Neural progenitor cell (in vitro differentiated cells): Measurements from ENCODE around the gene NAT10. TPM values are rescaled to one million over a fixed set of nuclear protein-coding genes. Genes with fewer than 3 reads are reported as not detected.
"Not testable (repeated sequence)": the region's sequence is repeated elsewhere in the genome, so short reads cannot be mapped to it uniquely, and the experiment has no call there.

Experiments
- DNase-seq: peaks from one replicate; pipeline ENCODE4 v3.0.0-alpha.2; 2016; ENCODE audit warnings: low spot score
- H2AFZ ChIP-seq: fragments of 200-600 bp; sonication (generic); replicated peaks from 2 replicates; pipeline ENCODE4 v1.6.1; 2016; ENCODE audit warnings: antibody characterized with exemption
- H3F3A ChIP-seq: fragments of 200-600 bp; sonication (generic); 2 replicates; pipeline ENCODE4 v1.6.1; 2016; ENCODE audit warnings: antibody characterized with exemption, low read depth
- H3K27ac ChIP-seq: fragments of 200-600 bp; sonication (generic); 2 replicates; pipeline ENCODE4 v1.5.1; 2016; ENCODE audit warnings: mild to moderate bottlenecking
- H3K27me3 ChIP-seq: fragments of 200-600 bp; sonication (generic); 2 replicates; pipeline ENCODE4 v1.6.1; 2016; ENCODE audit warnings: mild to moderate bottlenecking, moderate library complexity
- H3K36me3 ChIP-seq: fragments of 200-600 bp; sonication (generic); 2 replicates; pipeline ENCODE4 v1.5.1; 2016
- H3K4me1 ChIP-seq: fragments of 200-600 bp; sonication (generic); 2 replicates; pipeline ENCODE4 v1.6.1; 2016; ENCODE audit warnings: mixed run types
- H3K4me2 ChIP-seq: fragments of 200-600 bp; sonication (generic); 2 replicates; pipeline ENCODE4 v1.6.1; 2016
- H3K4me3 ChIP-seq: fragments of 200-600 bp; sonication (generic); 2 replicates; pipeline ENCODE4 v1.5.1; 2016
- H3K79me2 ChIP-seq: fragments of 200-600 bp; sonication (generic); 2 replicates; pipeline ENCODE4 v1.6.1; 2016; ENCODE audit warnings: low read depth
- H3K9ac ChIP-seq: fragments of 200-600 bp; sonication (generic); 2 replicates; pipeline ENCODE4 v1.6.1; 2016
- H3K9me3 ChIP-seq: fragments of 200-600 bp; sonication (generic); 2 replicates; pipeline ENCODE4 v1.5.1; 2016; ENCODE audit warnings: low read depth
- H4K20me1 ChIP-seq: fragments of 200-600 bp; sonication (generic); 2 replicates; pipeline ENCODE4 v1.6.1; 2016; ENCODE audit warnings: low read depth
- H3K27ac Mint-ChIP-seq: 3 replicates; pipeline ENCODE4 v1.8.0; 2021; ENCODE audit warnings: mixed read lengths
- H3K27me3 Mint-ChIP-seq: 2 replicates; pipeline ENCODE4 v1.8.0; 2022; ENCODE audit warnings: low read depth, mild to moderate bottlenecking, inconsistent platforms, moderate library complexity, mixed read lengths; ENCODE audit not compliant: insufficient read depth
- H3K36me3 Mint-ChIP-seq: 3 replicates; pipeline ENCODE4 v1.8.0; 2021; ENCODE audit warnings: mixed read lengths
- H3K4me1 Mint-ChIP-seq: 3 replicates; pipeline ENCODE4 v1.8.0; 2021; ENCODE audit warnings: mixed read lengths
- H3K4me3 Mint-ChIP-seq: 3 replicates; pipeline ENCODE4 v1.8.0; 2021; ENCODE audit warnings: mild to moderate bottlenecking, moderate library complexity, mixed read lengths
- H3K9me3 Mint-ChIP-seq: 3 replicates; pipeline ENCODE4 v1.8.0; 2020; ENCODE audit warnings: mixed read lengths
- EZH2 ChIP-seq: fragments of 200-600 bp; sonication (generic); IDR thresholded peaks from 2 replicates; pipeline ENCODE4 v1.6.1; 2017; ENCODE audit warnings: antibody characterized with exemption, mild to moderate bottlenecking, moderate library complexity
- EZH2phosphoT487 ChIP-seq: fragments of 200-600 bp; sonication (generic); IDR thresholded peaks from 2 replicates; pipeline ENCODE4 v1.6.1; 2017; ENCODE audit warnings: antibody characterized with exemption
- total RNA-seq: library from RNA; depleted of rRNA; stranded (reverse); fragments of >200 nt; gene quantifications from 2 replicates; pipeline ENCODE4 v1.2.3, GENCODE V29; 2015; ENCODE audit warnings: low replicate concordance
- TF ChIP-seq, protein P1 (sequence below): fragments of 200-600 bp; sonication (generic); IDR thresholded peaks from 2 replicates; pipeline ENCODE4 v1.5.1; 2017; ENCODE audit warnings: antibody characterized with exemption, mild to moderate bottlenecking

NAT10 gene
- total RNA-seq, 1 donor from 2014 or later, result 42.9 TPM

DNA sequence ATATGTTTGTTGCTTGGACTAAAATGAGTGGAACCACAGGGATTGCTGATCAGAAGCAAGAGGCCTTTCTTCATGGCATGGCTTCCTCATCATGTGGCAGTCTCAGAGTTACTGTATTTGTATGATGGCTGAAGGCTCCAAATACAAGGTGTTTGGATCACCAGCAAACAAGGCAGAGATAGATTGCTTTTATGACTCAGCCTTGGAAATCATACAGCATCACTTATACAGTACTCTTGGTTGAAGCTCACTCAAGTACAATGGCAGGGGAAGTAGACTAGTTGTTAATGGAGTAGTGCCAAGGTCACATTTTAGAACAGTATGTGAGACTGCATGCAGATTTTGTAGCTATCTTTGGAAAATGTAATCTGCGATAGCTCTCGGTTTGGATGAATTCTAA lies 37.3 kb upstream of the NAT10 start:
- no peaks in the 10 kb centered on the region for H3K9me3 ChIP-seq
- H3K9ac ChIP-seq, result no peak overlapping the region
- no peaks in the 10 kb centered on the region for H3F3A ChIP-seq
- H3K9me3 Mint-ChIP-seq, result no peaks in the 10 kb centered on the region
- H3K4me1 Mint-ChIP-seq, result peaks cover 2% of the 10 kb centered on the region
- TF ChIP-seq, protein P1, sequence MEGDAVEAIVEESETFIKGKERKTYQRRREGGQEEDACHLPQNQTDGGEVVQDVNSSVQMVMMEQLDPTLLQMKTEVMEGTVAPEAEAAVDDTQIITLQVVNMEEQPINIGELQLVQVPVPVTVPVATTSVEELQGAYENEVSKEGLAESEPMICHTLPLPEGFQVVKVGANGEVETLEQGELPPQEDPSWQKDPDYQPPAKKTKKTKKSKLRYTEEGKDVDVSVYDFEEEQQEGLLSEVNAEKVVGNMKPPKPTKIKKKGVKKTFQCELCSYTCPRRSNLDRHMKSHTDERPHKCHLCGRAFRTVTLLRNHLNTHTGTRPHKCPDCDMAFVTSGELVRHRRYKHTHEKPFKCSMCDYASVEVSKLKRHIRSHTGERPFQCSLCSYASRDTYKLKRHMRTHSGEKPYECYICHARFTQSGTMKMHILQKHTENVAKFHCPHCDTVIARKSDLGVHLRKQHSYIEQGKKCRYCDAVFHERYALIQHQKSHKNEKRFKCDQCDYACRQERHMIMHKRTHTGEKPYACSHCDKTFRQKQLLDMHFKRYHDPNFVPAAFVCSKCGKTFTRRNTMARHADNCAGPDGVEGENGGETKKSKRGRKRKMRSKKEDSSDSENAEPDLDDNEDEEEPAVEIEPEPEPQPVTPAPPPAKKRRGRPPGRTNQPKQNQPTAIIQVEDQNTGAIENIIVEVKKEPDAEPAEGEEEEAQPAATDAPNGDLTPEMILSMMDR, result no peak
- no peak for TF ChIP-seq EZH2
- TF ChIP-seq EZH2phosphoT487, result no peak
- H3K4me3 ChIP-seq, result no peak overlapping the region
- no peak overlapping the region for H3K27ac Mint-ChIP-seq
- peaks cover 100% of the 10 kb centered on the region for H3K79me2 ChIP-seq
- no peak overlapping the region for H2AFZ ChIP-seq
- H3K27me3 Mint-ChIP-seq, result no peaks in the 10 kb centered on the region
- peaks cover 22% of the 10 kb centered on the region for H3K36me3 Mint-ChIP-seq
- no peak overlapping the region for H3K4me2 ChIP-seq
- DNase-seq, result no peak
- no peaks in the 10 kb centered on the region for H3K27me3 ChIP-seq
- H3K4me3 Mint-ChIP-seq, result no peak overlapping the region
- no peaks in the 10 kb centered on the region for H3K4me1 ChIP-seq
- no peak overlapping the region for H3K27ac ChIP-seq
- peaks cover 16% of the 10 kb centered on the region for H3K36me3 ChIP-seq
- peaks cover 98% of the 10 kb centered on the region for H4K20me1 ChIP-seq

DNA sequence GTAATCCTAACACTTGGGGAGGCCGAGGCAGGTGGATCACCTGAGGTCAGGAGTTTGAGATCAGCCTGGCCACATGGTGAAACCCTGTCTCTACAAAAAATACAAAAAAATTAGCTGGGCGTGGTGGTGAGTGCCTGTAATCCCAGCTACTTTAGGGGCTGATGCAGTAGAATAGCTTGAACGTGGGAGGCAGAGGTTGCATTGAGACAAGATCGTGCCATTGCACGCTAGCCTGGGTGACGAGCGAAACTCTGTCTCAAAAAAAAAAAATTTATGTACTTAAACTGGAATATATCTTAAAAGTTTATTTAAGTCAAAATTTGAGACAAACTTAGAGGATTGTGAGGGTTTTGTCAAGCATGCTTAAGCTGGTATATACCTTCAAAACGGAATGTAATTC lies 34.1 kb upstream of the NAT10 start:
- H3K36me3 Mint-ChIP-seq, result peaks cover 18% of the 10 kb centered on the region
- H3F3A ChIP-seq, H3K27ac ChIP-seq, DNase-seq, H3K4me3 ChIP-seq, H3K27me3 Mint-ChIP-seq, H3K27me3 ChIP-seq, H3K9me3 ChIP-seq, H3K4me1 Mint-ChIP-seq, H3K4me1 ChIP-seq, H3K9me3 Mint-ChIP-seq, H3K27ac Mint-ChIP-seq, H3K4me3 Mint-ChIP-seq, H3K4me2 ChIP-seq, H2AFZ ChIP-seq, H3K9ac ChIP-seq: not testable (repeated sequence)
- Histone ChIP-seq H4K20me1 (peaks cover 96% of the 10 kb centered on the region), H3K36me3 (peaks cover 30% of the 10 kb centered on the region), H3K79me2 (peaks cover 100% of the 10 kb centered on the region)

DNA sequence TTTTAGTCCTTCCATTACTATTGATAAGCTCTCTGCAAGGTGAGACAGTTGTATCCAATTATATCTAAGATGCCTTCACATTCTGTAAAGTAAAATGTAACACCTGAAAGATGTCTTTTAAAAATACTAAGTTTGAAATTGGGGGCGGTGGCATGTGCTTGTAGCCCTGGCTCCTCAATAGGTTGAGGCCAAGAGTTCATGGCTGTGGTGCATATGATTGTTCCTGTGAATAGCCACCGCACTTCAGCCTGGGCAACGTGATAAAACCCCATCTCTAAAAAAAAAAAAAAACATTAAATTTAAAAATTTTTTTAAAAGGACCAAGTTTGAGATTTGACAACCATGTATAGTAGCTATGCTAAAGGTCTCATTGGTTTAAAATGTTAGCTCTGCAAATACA lies 33.4 kb upstream of the NAT10 start:
- H3K9me3 Mint-ChIP-seq, result no peaks in the 10 kb centered on the region
- DNase-seq, result no peak
- Histone ChIP-seq H3K27ac (no peak overlapping the region), H3K27me3 (no peaks in the 10 kb centered on the region), H3K36me3 (peaks cover 37% of the 10 kb centered on the region), H4K20me1 (peaks cover 96% of the 10 kb centered on the region), H3K4me2 (no peak overlapping the region), H3F3A (peaks cover 5% of the 10 kb centered on the region), H3K9me3 (no peaks in the 10 kb centered on the region), H3K79me2 (peaks cover 100% of the 10 kb centered on the region), H2AFZ (no peak overlapping the region), H3K4me1 (no peaks in the 10 kb centered on the region), H3K9ac (no peak overlapping the region), H3K4me3 (no peak overlapping the region)
- TF ChIP-seq EZH2 (no peak), EZH2phosphoT487 (no peak)
- TF ChIP-seq, protein P1, result no peak
- peaks cover 2% of the 10 kb centered on the region for H3K4me1 Mint-ChIP-seq
- H3K27ac Mint-ChIP-seq, result no peak overlapping the region
- no peaks in the 10 kb centered on the region for H3K27me3 Mint-ChIP-seq
- no peak overlapping the region for H3K4me3 Mint-ChIP-seq
- peaks cover 20% of the 10 kb centered on the region for H3K36me3 Mint-ChIP-seq

DNA sequence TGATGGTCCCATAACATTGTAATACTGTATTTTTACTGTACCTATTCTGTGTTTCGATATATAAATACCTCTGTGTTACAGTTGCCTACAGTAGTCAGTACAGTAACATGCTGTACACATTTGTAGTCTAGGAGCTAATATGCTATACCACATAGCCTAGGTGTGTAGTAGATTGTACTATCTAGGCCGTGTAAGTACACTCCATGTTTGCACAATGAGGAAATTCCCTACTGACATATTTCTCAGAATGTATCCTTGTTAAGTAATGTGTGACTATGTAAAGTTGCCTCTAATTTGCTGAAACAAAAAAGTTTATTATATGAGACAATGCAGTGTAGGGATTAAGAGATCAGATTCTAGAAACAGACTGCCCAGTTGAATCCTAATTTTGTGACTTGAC lies 32.6 kb upstream of the NAT10 start:
- Histone ChIP-seq H3K79me2 (peaks cover 100% of the 10 kb centered on the region), H2AFZ (no peak overlapping the region), H3K27me3 (no peaks in the 10 kb centered on the region), H3K4me1 (no peaks in the 10 kb centered on the region), H4K20me1 (peaks cover 96% of the 10 kb centered on the region), H3K4me3 (no peak overlapping the region), H3K9ac (no peak overlapping the region), H3K4me2 (no peak overlapping the region), H3F3A (peaks cover 10% of the 10 kb centered on the region), H3K9me3 (no peaks in the 10 kb centered on the region), H3K36me3 (peaks cover 45% of the 10 kb centered on the region), H3K27ac (no peak overlapping the region)
- TF ChIP-seq, protein P1, result no peak
- TF ChIP-seq EZH2phosphoT487, result no peak
- no peak for TF ChIP-seq EZH2
- no peak for DNase-seq
- H3K4me3 Mint-ChIP-seq, result no peak overlapping the region
- no peaks in the 10 kb centered on the region for H3K27me3 Mint-ChIP-seq
- H3K4me1 Mint-ChIP-seq, result peaks cover 2% of the 10 kb centered on the region
- no peak overlapping the region for H3K27ac Mint-ChIP-seq
- peaks cover 27% of the 10 kb centered on the region for H3K36me3 Mint-ChIP-seq
- no peaks in the 10 kb centered on the region for H3K9me3 Mint-ChIP-seq
